GM21717 (cell line): Measurements from ENCODE around the gene VAV2.

ENCODE experiments used
- ATAC-seq: cut with Tn5 transposase; IDR thresholded peaks from one replicate; pipeline ENCODE4 v1.9.1; 2021; ENCODE audit warnings: mild to moderate bottlenecking, moderate library complexity; ENCODE audit not compliant: unreplicated experiment

VAV2 gene

GRCh38 chr9:133991964-133992779 is at the start of gene VAV2:
VAV2 (minus strand) TSS chr9:133992324; CDS start chr9:133992278, 46 bp downstream.
- ATAC-seq: peak; percentile 45

- ATAC-seq: no peak
Observed at GRCh38 chr9:134041649-134041962, 49.5 kb upstream of the VAV2 start.

- no peak for ATAC-seq
Observed at GRCh38 chr9:134040781-134041648, 48.9 kb upstream of the VAV2 start.

- no peak for ATAC-seq
Observed at GRCh38 chr9:134040176-134040565, 48.0 kb upstream of the VAV2 start.

- no peak for ATAC-seq
Observed at GRCh38 chr9:134039386-134040175, 47.5 kb upstream of the VAV2 start.

- no peak for ATAC-seq
Observed at GRCh38 chr9:134037641-134038040, 45.5 kb upstream of the VAV2 start.

GRCh38 chr9:134036130-134036529 is 44.0 kb upstream of the VAV2 start:
- no peak for ATAC-seq

GRCh38 chr9:134035041-134036039 is 43.2 kb upstream of the VAV2 start:
- ATAC-seq: no peak

- no peak for ATAC-seq
Observed at GRCh38 chr9:134034215-134035040, 42.3 kb upstream of the VAV2 start.

GRCh38 chr9:134033516-134034214 is 41.5 kb upstream of the VAV2 start:
- no peak for ATAC-seq

- no peak for ATAC-seq
Observed at GRCh38 chr9:134032456-134033222, 40.5 kb upstream of the VAV2 start.

GRCh38 chr9:134031783-134032182 is 39.7 kb upstream of the VAV2 start:
- ATAC-seq: no peak

GRCh38 chr9:134030821-134031470 is 38.8 kb upstream of the VAV2 start:
- ATAC-seq: no peak

GRCh38 chr9:134029248-134030226 is 37.4 kb upstream of the VAV2 start:
- ATAC-seq: no peak

- no peak for ATAC-seq
Observed at GRCh38 chr9:134028575-134029247, 36.6 kb upstream of the VAV2 start.

- no peak for ATAC-seq
Observed at GRCh38 chr9:134028076-134028475, 36.0 kb upstream of the VAV2 start.
